ENCODE measurements around the gene NPLOC4.

NPLOC4 gene

GRCh38 chr17:81636505-81637288 is at the start of gene NPLOC4, which contains the start of gene TSPAN10:
Gene NPLOC4, minus strand, starts transcription at chr17:81637112. Its CDS starts 182 bp downstream, at chr17:81636930.
Gene TSPAN10, plus strand, starts transcription at chr17:81637196. Its CDS starts 5,217 bp downstream, at chr17:81642413.
- DNase-seq = peak; percentile 95

DNA sequence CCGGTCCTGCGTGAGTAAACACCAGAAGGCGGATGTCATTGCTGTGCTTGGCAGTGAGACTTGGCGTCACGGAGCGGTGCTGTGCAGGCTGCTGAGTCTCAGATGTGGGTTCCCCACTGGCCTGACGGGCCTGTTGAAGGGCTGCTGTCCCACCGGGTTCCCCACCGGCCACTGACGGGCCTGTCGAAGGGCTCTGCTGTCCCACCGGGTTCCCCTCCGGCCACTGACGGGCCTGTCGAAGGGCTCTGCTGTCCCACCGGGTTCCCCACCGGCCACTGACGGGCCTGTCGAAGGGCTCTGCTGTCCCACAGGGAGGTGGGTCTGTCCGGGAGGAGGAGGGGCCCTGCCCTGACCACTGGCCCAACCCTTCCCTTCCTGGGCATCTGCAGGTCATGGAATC is 49.7 kb upstream of the NPLOC4 start:
- no peak for DNase-seq

DNA sequence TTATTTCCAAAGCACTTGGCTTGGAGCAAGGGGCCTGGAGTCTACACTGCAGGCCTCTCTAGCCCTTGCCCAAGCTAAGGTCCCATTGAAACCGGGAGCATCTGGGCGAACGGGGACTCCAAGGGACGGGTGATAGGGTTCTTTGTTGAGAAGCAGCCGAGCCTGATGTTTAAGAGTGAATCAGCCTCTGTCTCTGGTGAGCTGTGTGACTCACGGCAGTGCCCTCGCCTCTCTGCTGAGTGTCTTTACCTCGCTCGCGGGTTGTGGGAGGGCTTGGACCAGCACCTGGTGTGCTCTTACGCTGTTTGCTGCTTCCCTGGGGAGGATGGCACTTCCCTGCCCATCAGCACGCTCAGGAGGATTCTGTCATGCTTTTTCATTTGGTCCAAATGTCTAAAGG is 48.2 kb upstream of the NPLOC4 start:
- DNase-seq = no peak

GRCh38 chr17:81684442-81684911 is 47.6 kb upstream of the NPLOC4 start:
- peak; percentile 24 for DNase-seq

- peak; percentile 100 for DNase-seq
Measured at GRCh38 chr17:81683584-81684441, 46.9 kb upstream of the NPLOC4 start, which contains the start of the genes ARL16 and HGS. Gene ARL16, minus strand, starts transcription at chr17:81683797. Its CDS starts 44 bp downstream, at chr17:81683753. Gene HGS, plus strand, starts transcription at chr17:81684011. Its CDS starts 56 bp downstream, at chr17:81684067.

- DNase-seq = no peak
Measured at GRCh38 chr17:81683208-81683583, 46.3 kb upstream of the NPLOC4 start.

GRCh38 chr17:81682565-81683207 is 45.8 kb upstream of the NPLOC4 start:
- DNase-seq = peak; percentile 30

GRCh38 chr17:81681672-81682071 is 44.8 kb upstream of the NPLOC4 start:
- DNase-seq = no peak

DNA sequence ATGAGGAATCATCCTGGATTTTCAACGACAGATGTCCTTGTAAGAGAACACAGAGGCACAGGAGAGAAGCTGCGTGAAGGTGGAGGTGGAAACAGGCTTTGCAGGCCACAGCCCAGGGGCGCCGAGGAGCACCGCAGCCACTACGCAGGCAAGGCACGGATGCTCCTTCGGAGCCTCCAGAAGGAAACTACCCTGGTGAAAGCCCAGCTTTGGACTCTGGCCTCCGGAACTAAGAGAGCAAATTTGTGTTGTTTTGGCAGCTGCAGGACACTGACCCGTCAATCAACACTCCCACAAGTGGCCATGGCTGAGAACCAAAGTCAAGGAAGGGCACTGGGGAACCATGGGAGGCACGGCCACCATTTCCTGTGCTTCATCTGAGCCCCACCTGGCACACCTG is 43.2 kb upstream of the NPLOC4 start:
- no peak for DNase-seq

GRCh38 chr17:81676906-81677305 is 40.0 kb upstream of the NPLOC4 start:
- DNase-seq = no peak

DNA sequence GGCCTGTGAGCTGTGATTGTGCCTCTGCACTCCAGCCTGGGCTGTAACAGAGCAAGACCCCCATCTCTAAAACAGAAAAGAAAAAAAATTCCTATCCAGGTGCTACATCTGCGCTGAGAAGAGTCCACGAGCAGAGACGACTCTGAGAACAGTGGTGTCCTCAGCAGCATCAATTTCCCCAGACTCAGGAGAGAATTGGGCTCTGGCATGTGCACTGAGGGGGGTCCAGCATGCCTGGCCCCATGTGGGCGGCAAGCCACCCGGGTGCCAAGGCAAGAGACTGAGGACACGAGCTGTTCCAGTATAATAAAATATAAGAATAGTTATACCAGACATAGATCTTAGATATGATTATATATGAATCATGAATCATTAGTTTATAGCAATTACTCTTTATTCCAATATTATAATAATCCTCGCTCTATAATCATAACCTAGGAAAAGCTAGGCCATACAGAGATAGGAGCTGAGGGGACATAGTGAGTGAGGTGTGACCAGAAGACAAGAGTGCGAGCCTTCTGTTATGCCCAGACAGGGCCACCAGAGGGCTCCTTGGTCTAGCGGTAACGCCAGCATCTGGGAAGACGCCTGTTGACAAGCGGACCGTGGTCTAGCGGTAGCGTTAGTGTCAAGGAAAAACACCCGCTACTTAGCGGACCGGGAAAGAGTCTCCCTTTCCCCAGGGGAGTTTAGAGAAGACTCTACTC is 38.8 kb upstream of the NPLOC4 start:
- peak; percentile 21 for DNase-seq

- DNase-seq = no peak
Measured at GRCh38 chr17:81673561-81674258, 36.8 kb upstream of the NPLOC4 start.

- no peak for DNase-seq
Measured at GRCh38 chr17:81672954-81673353, 36.0 kb upstream of the NPLOC4 start.

DNA sequence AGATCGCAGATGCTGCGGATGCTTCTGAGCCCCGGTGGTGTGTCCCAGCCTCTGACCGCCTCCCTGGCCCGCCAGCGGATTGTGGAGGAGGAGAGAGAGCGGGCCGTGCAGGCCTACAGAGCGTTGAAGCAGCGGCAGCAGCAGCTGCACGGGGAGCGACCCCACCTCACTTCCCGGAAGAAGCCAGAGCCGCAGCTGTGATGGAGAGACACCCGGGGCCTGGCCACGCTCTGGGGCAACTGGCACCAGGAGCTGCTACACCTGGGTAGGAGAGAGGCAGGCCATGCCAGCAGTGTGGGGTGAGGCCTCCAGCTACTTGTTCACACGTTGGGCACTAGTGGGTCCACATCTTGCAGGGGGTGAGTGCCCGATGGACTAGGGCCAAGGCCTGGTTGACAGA is 35.6 kb upstream of the NPLOC4 start:
- no peak for DNase-seq

- DNase-seq = no peak
Measured at GRCh38 chr17:81667754-81668153, 30.8 kb upstream of the NPLOC4 start.

GRCh38 chr17:81666342-81667191 is 29.7 kb upstream of the NPLOC4 start, which contains the start of the genes CCDC137 and OXLD1:
Gene CCDC137, plus strand, starts transcription at chr17:81666737. Its CDS starts 30 bp downstream, at chr17:81666767.
Gene OXLD1, minus strand, starts transcription at chr17:81666605. Its CDS starts 28 bp downstream, at chr17:81666577.
- peak; percentile 98 for DNase-seq

DNA sequence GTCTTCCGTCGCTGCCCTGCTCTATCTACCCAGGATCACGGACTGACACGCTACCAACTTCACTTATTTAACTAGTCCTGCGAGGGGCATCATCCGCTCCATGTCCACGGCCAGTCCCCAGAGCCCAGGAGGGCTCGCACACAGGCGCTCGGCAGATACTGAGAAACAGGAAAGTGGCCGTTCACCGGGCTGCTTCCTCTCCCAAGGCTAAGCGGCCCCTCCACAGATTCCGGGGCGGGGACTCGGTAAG is 29.1 kb upstream of the NPLOC4 start:
- no peak for DNase-seq

GRCh38 chr17:81665205-81666091 is 28.5 kb upstream of the NPLOC4 start:
- no peak for DNase-seq

DNA sequence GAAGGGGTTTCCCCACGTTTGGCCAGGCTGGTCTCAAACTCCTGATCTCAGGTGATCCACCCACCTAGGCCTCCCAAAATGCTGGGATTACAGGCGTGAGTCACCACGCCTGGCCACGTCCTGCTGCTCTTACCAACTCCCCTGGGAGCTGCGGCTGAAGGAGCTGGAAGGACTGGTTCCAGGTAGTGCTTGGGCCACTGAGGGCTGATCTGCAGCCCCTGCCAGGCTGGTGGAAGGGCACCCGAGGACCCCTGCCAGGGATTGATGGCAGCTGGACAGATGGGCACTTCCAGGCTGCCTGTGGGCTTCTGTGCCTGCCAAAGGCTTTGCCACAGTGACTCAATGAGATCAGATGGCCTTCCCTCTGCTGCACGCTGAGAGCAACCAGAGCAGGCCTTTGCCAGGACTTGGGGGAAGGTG is 27.1 kb upstream of the NPLOC4 start:
- DNase-seq = no peak

- DNase-seq = no peak
Measured at GRCh38 chr17:81662002-81662401, 25.1 kb upstream of the NPLOC4 start.

All from eye (tissue), 1 donor.